SK-N-DZ (cell line): ENCODE measurements around the gene COBLL1.

Source experiments
- DNase-seq: peaks from one replicate; pipeline ENCODE4 v3.0.0-alpha.2; 2015; ENCODE audit warnings: low spot score

COBLL1 gene

GRCh38 chr2:164678631-164679149, 162.9 kb downstream of the COBLL1 start:
- no peak for DNase-seq

- DNase-seq: no peak
Observed at GRCh38 chr2:164677733-164678132, 163.9 kb downstream of the COBLL1 start.

GRCh38 chr2:164677271-164677670, 164.4 kb downstream of the COBLL1 start:
- DNase-seq: no peak

GRCh38 chr2:164675687-164676086, 165.9 kb downstream of the COBLL1 start:
- no peak for DNase-seq

DNA sequence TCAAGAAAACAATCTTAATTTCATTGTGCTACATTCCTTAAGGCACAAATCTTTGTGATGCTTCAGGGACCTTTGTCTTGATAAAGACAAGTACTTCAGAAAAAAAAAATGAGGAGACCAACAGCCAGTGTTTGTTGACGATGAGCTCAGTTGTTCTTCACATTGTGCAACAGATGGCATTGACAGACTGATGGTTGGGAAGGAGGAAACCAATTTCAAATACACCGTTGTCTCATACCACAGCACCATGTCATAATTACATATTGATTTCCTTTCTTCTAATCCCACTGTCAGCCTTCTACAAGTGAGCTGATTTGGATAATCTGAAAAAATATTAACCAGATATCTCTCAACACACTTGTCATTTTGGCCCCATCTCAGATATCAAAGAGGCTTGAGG, 166.6 kb downstream of the COBLL1 start:
- DNase-seq: no peak

GRCh38 chr2:164671664-164672396, 169.8 kb downstream of the COBLL1 start:
- no peak for DNase-seq

DNA sequence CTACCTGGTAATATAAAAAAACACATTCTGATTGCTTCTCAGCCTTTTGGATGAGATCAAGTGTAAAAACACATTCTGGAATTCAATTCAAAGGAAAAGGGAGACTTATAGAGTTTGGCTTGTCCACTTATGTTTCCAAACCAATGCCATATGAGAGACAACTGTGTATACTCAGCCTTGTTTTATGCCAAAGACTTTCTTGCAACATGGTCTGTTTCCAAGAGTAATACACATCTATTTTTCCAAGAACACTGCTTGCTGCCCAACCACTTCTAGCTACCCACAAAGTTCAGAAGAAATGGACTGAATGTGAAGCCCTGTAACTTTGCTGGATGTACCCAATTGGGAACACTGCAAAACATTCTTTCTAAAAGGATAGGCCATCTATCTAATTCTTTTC, 172.3 kb downstream of the COBLL1 start:
- no peak for DNase-seq

DNA sequence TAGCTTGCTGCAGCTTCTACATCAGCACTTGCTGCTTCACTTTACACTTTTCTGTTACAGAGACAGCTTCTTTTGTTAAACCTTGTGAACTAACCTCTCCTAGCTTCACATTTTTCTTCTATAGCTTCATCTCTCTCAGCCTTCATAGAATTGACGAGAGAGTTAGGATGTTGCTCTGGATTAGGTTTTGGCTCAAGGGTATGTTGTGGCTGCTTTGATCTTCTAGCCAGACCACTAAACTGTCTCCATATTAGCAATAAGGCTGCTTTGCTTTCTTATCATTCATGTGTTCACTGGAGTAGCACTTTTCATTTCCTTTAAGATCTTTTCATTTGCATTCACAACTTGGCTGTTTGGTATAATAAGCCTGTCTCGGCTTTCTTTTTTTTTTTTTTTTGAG, 174.1 kb downstream of the COBLL1 start:
- no peak for DNase-seq

DNA sequence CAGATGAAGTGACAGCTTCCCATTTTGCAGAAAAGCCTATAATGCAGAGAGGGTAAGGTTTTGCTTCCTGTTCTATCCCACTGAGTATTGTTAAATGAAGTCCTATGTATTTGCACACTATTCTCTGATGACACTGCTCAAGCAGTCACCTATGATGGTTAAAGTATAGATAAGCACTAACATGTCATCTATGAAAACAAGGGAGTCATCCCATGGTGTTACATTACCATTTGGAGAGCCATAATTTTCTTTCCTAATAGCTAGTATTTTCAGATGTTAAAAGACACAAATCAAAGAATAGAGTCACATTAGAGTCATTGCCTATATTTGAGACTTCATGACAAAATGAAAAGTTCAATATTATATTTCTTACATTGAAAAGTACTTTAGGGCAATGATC, 177.6 kb downstream of the COBLL1 start:
- no peak for DNase-seq

DNA sequence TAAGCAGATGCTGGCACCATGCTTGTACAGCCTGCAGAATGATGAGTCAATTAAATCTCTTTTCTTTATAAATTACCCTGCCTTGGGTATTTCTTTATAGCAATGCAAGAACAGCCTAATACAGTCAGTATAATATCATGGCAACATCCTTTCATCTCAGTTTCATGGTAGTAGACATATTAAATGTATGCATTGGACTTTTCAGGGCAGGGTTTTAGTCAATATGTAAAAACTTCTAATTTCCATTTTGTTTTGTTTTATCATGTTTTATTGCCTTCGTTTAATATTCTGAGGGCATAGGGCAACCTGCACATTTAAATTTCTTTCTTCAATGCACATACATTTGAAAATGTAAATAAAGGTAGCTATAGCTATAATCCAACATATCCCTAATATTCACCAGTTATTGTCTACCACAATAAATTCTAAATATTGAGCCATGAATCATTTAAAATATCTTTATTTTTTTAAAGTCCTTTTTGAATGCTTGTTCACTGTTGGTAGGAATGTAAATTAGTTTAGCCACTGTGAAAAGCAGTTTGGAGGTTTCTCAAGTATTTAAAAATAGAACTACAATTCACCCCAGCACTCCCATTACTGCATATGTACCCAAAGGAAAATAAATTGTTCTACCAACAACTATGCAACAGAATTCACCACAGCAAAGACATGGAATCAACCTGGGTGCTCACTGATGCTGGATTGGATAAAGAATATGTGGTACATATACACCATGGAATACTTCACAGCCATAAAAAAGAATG, 178.6 kb downstream of the COBLL1 start:
- DNase-seq: no peak

GRCh38 chr2:164662066-164662465, 179.6 kb downstream of the COBLL1 start:
- DNase-seq: no peak

DNA sequence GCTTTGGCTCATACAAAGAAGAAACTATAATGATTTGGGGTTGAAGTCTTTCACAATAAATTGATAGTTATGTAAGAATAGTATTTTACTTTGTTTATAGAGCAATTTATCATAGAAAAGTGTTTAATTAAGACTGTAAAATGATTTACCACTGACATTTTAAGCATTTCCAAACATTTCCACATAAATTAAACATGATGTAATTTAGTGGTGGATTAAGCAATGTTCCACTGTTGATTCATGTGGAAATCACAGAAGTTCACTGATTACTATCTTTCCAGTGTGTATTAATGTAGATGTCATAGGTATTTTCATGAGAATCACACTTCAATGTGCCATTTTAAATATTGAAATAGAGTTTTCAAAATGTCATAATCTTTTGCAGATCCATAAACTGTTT, 180.3 kb downstream of the COBLL1 start:
- DNase-seq: no peak

DNA sequence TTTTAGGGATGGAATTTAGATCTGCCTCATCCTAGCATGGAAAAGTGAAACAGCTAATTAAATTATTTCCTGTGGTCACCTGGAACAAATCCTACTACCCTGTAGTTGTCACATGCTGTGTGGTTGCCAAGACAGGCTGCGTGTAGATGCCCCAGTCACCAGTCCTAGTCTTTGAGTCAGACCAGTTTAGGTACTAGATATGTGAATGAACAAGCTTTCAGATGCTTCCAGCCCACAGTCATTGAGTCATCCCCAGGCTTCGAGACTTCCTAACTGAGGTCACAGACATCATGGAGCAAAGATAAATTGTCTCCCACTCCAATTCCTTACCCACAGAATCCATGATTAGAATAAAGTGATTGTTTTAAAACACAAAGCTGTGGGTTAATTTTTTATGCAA, 184.5 kb downstream of the COBLL1 start:
- no peak for DNase-seq

DNA sequence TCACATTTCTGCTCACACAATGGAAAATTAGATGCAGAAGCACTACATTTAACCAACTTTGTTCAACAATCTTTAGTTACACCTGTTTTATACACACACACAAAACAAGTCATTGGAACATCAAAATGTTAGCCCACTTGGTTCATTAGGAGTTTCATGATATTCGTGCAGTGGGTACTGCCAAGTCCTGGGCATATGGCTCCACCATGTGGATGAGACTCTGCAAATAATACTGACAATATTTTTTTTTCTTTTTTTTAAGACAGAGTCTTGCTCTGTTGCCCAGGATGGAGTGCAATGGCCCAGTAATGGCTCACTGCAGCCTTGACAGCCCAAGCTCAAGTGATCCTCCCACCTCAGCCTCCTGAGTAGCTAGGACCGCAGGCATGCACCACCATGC, 185.9 kb downstream of the COBLL1 start:
- no peak for DNase-seq

GRCh38 chr2:164655336-164655735, 186.3 kb downstream of the COBLL1 start:
- DNase-seq: no peak

- DNase-seq: no peak
Observed at GRCh38 chr2:164651361-164651760, 190.3 kb downstream of the COBLL1 start.

DNA sequence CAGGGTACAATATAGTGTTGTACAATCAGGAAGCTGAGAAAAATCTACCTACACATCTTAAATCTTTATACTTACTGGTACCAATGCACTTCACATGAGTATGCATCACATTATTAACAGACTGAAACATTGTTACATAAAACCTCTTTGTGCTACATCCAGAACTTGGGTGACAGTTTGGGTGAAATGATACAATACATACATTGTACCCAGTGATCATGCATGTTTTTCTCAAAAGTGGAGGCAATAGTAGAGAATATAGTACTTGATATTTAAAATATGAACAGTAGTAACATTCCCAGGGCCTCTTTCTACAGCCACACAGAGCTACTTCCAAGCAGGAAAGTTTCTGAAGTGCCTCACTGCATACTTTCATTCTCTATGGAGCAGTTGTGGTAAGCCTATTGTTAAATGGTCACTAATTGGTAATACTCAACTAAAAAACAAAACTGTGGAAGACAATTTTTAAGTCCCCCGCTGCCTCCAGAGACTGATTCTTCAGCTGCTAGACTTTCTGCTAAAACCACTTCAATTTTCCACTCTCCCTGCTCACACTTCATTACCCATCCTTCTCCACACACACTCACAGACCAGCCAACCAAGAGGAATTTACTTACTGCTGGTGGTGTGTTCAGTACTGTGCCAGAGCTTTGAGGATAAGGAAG, 197.5 kb downstream of the COBLL1 start:
- DNase-seq: no peak

GRCh38 chr2:164642946-164643555, 198.6 kb downstream of the COBLL1 start:
- DNase-seq: no peak

DNA sequence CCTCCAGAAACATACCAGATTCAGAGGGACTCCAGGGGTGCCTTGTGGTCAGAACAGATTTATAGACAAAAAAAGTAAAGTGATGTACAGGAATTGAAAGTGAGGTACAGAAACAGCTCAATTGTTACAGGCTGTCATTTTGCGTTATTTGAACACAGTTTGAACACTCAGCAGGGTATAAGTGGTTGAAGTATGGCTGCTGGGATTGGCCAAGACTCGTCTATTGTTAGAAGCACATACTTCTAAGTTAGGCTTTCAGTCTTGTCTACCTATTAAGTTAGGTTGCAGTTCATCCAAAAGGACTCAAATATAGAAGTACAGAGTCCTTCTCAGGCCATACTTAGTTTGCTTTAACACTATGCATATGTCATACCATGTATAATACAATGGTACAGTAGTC, 199.4 kb downstream of the COBLL1 start:
- DNase-seq: no peak
